C4-2B (cell line): ENCODE data around the gene PLEKHA1.

Experiments
- H3K27ac ChIP-seq: fragments of 450-650 bp; 2 replicates; pipeline ENCODE4 v1.5.1; 2017
- CTCF ChIP-seq: fragments of 450-650 bp; conservative IDR thresholded peaks from 2 replicates; pipeline ENCODE4 v1.5.1; 2017; ENCODE audit warnings: mild to moderate bottlenecking
- ZFX ChIP-seq: fragments of 450-650 bp; IDR thresholded peaks from 2 replicates; pipeline ENCODE4 v1.6.1; 2017

The PLEKHA1 gene

GRCh38 chr10:122331100-122331499 is 43.4 kb upstream of the PLEKHA1 start:
- TF ChIP-seq ZFX = no peak
- no peak for TF ChIP-seq CTCF
- H3K27ac ChIP-seq = no peak overlapping the region

GRCh38 chr10:122331615-122332446 is 42.7 kb upstream of the PLEKHA1 start:
- H3K27ac ChIP-seq = no peak overlapping the region
- TF ChIP-seq ZFX (no peak), CTCF (no peak)

- no peak overlapping the region for H3K27ac ChIP-seq
- TF ChIP-seq ZFX (no peak), CTCF (no peak)
Measured at GRCh38 chr10:122333037-122333436, 41.5 kb upstream of the PLEKHA1 start.

GRCh38 chr10:122336332-122336731 is 38.2 kb upstream of the PLEKHA1 start:
- H3K27ac ChIP-seq = no peak overlapping the region
- TF ChIP-seq ZFX (no peak), CTCF (no peak)

- H3K27ac ChIP-seq = no peak overlapping the region
- TF ChIP-seq CTCF = no peak
- no peak for TF ChIP-seq ZFX
Measured at GRCh38 chr10:122336961-122337360, 37.5 kb upstream of the PLEKHA1 start.

- TF ChIP-seq CTCF (no peak), ZFX (no peak)
- no peak overlapping the region for H3K27ac ChIP-seq
Measured at GRCh38 chr10:122338609-122339441, 35.7 kb upstream of the PLEKHA1 start.
